Parathyroid adenoma (tissue), 2 donors: ENCODE data around the gene BRD1.

Experiments used
- H2AFZ ChIP-seq: fragments of 300-600 bp; sonication (generic); one replicate; pipeline ENCODE4 v1.7.0; 2017; ENCODE audit warnings: antibody characterized with exemption, mild to moderate bottlenecking
- H3K27ac ChIP-seq: fragments of 300-600 bp; sonication (generic); one replicate; pipeline ENCODE4 v1.7.0; 2017
- H3K27me3 ChIP-seq: fragments of 300-600 bp; sonication (generic); one replicate; pipeline ENCODE4 v1.7.0; 2017; ENCODE audit warnings: low read length; ENCODE audit not compliant: control insufficient read depth, insufficient read depth
- H3K36me3 ChIP-seq: fragments of 300-600 bp; sonication (generic); one replicate; pipeline ENCODE4 v1.7.0; 2017; ENCODE audit warnings: low read length; ENCODE audit not compliant: control insufficient read depth, insufficient read depth
- H3K4me1 ChIP-seq: fragments of 300-600 bp; sonication (generic); one replicate; pipeline ENCODE4 v1.7.0; 2017; ENCODE audit warnings: control low read depth
- H3K4me2 ChIP-seq: fragments of 300-600 bp; sonication (generic); one replicate; pipeline ENCODE4 v1.7.0; 2017; ENCODE audit warnings: low read length
- H3K4me3 ChIP-seq: fragments of 300-600 bp; sonication (generic); one replicate; pipeline ENCODE4 v1.7.0; 2017; ENCODE audit warnings: low read depth, low read length
- H3K79me2 ChIP-seq: fragments of 300-600 bp; sonication (generic); one replicate; pipeline ENCODE4 v1.7.0; 2017; ENCODE audit warnings: control low read depth
- H3K9ac ChIP-seq: fragments of 300-600 bp; sonication (generic); one replicate; pipeline ENCODE4 v1.7.0; 2017; ENCODE audit warnings: mild to moderate bottlenecking
- H3K9me3 ChIP-seq: fragments of 300-600 bp; sonication (generic); one replicate; pipeline ENCODE4 v1.7.0; 2017; ENCODE audit warnings: low read length; ENCODE audit not compliant: control insufficient read depth
- CTCF ChIP-seq: fragments of 300-600 bp; sonication (generic); IDR thresholded peaks from one replicate; pipeline ENCODE4 v1.7.0; 2017; ENCODE audit warnings: antibody characterized with exemption, mild to moderate bottlenecking
- donor health status: primary hyperparathyroidism.

BRD1 gene

DNA sequence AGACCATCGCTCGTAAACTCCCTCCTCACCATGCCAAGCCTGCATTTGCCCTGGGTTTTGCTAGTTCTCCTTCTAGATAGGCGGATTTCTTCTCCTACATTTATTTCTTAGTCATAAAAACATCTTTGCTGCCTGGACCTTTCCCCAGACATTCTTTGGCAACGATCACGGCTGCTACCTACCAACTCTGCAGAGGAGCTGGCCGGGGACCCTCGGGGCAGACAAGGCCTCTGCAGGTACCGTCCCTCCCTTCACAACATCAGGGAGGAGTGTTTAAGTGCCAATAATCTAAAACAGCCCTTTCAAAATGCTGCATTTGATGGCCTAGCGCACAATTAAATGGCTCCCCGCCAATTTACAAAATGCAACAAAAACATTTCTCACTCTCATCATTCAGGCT is 34.4 kb downstream of the BRD1 start:
- no peaks in the 10 kb centered on the region for H3K27me3 ChIP-seq
- H3K36me3 ChIP-seq, result no peaks in the 10 kb centered on the region
- H3K9me3 ChIP-seq, result no peaks in the 10 kb centered on the region
- no peak for TF ChIP-seq CTCF
- H3K79me2 ChIP-seq, result peaks cover 26% of the 10 kb centered on the region
- H3K9ac ChIP-seq, result no peak overlapping the region
- peaks cover 7% of the 10 kb centered on the region for H3K4me1 ChIP-seq
- no peak overlapping the region for H2AFZ ChIP-seq
- H3K4me2 ChIP-seq, result peak overlapping the region; percentile 14
- peak overlapping the region; percentile 60 for H3K27ac ChIP-seq
- H3K4me3 ChIP-seq, result no peak overlapping the region

DNA sequence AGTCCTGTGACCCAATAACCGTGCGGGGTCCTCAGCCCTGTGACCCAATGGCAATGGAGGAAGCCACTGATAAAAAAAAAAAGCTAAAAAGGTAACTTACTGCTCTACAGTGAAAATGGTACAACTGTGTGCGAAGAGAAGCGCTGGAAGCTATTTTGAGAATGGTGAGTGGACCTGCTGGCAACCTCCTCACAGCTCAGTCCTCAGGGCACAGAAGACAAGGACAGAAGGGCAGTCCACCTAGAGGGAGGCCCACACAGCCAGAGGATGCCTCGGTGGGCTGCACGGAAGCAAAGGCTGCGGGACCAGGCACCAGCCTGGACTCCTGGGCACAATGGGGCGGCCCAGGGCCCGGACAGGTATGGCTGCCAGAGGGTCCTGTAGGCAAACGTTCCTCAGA is 35.6 kb downstream of the BRD1 start:
- no peak overlapping the region for H3K9ac ChIP-seq
- H3K9me3 ChIP-seq, result no peaks in the 10 kb centered on the region
- H2AFZ ChIP-seq, result no peak overlapping the region
- H3K4me1 ChIP-seq, result peaks cover 7% of the 10 kb centered on the region
- no peak for TF ChIP-seq CTCF
- no peak overlapping the region for H3K4me3 ChIP-seq
- no peaks in the 10 kb centered on the region for H3K36me3 ChIP-seq
- no peak overlapping the region for H3K4me2 ChIP-seq
- no peaks in the 10 kb centered on the region for H3K27me3 ChIP-seq
- peaks cover 30% of the 10 kb centered on the region for H3K79me2 ChIP-seq
- no peak overlapping the region for H3K27ac ChIP-seq

DNA sequence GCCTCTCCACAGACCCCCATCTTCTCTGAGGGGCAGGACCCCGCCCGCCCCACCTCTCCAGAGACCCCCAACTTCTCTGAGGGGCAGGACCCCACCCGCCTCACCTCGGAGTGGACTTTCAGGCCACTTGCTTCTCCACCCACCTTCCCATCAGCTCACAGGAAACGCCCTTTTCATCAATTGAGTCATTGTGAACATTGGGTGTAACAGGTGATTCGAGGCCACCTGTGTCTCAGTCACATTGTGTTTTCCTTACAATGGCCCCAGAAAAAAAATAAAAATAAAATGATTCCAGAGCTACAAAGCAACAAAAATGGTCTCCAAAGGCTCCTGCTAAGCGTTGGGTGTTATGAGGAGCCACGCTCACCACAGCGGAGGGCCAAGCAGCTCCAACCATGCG is 36.0 kb downstream of the BRD1 start:
- H3K79me2 ChIP-seq, result peaks cover 28% of the 10 kb centered on the region
- H3K4me3 ChIP-seq, result no peak overlapping the region
- no peak overlapping the region for H2AFZ ChIP-seq
- no peaks in the 10 kb centered on the region for H3K36me3 ChIP-seq
- H3K4me1 ChIP-seq, result peaks cover 7% of the 10 kb centered on the region
- H3K27ac ChIP-seq, result no peak overlapping the region
- no peaks in the 10 kb centered on the region for H3K9me3 ChIP-seq
- no peaks in the 10 kb centered on the region for H3K27me3 ChIP-seq
- no peak for TF ChIP-seq CTCF
- no peak overlapping the region for H3K9ac ChIP-seq
- H3K4me2 ChIP-seq, result no peak overlapping the region

- no peak overlapping the region for H3K4me2 ChIP-seq
- no peak overlapping the region for H3K4me3 ChIP-seq
- no peak overlapping the region for H2AFZ ChIP-seq
- H3K27me3 ChIP-seq, result no peaks in the 10 kb centered on the region
- H3K9ac ChIP-seq, result no peak overlapping the region
- peaks cover 31% of the 10 kb centered on the region for H3K79me2 ChIP-seq
- H3K27ac ChIP-seq, result no peak overlapping the region
- TF ChIP-seq CTCF, result no peak
- no peaks in the 10 kb centered on the region for H3K36me3 ChIP-seq
- H3K4me1 ChIP-seq, result peaks cover 7% of the 10 kb centered on the region
- no peaks in the 10 kb centered on the region for H3K9me3 ChIP-seq
Measured at GRCh38 chr22:49790912-49791311, 36.8 kb downstream of the BRD1 start.

DNA sequence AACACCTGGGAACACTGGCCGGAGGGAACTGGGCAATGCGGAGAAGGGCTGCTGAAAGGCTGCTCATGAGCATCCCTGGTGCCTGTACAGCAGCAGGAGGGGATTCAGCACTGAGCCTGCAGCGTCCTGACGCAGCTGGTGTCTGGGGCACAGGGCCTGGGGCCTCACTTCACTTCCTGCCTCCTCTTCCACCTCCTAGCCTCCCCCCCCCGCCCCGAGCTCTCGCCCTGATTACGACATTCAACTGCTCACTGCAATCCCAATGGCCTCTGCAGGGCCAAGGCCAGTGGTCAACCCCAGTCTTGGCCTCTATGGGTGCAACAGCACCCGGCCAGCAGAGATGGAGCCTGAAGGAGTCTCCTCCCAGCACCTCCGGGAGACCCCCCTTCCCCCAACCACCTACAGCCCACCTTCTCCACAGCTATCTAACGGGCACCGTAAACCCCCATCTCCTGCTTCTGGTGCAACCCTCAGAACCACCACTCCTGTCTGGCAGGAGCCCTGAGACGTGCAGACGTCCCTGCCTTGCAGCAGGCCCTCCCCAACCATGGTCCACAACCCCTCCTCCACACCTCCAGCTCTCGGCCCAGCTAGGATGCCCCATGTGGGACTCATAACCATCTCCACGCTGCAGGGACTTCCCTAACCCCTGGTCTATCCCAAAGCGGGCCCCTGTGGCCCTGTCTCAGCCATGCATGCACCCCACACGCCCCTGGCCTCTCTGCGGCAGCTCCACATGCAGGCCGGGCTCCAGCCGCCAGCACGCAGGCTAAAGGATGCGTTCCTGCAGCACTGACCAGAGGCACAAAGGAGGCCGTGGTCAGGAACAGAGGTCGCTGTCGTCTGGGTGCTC is 38.2 kb downstream of the BRD1 start:
- no peaks in the 10 kb centered on the region for H3K9me3 ChIP-seq
- H2AFZ ChIP-seq, result no peak overlapping the region
- H3K27me3 ChIP-seq, result no peaks in the 10 kb centered on the region
- TF ChIP-seq CTCF, result no peak
- peaks cover 7% of the 10 kb centered on the region for H3K4me1 ChIP-seq
- no peak overlapping the region for H3K9ac ChIP-seq
- no peak overlapping the region for H3K4me3 ChIP-seq
- H3K36me3 ChIP-seq, result no peaks in the 10 kb centered on the region
- H3K4me2 ChIP-seq, result no peak overlapping the region
- peak overlapping the region; percentile 64 for H3K27ac ChIP-seq
- H3K79me2 ChIP-seq, result peaks cover 36% of the 10 kb centered on the region
